Panc1 (cell line): ENCODE measurements around the gene PBX1.

Experiments
- POLR2AphosphoS5 ChIP-seq: IDR thresholded peaks from 2 replicates; pipeline ENCODE4 v1.6.1; 2012; ENCODE audit warnings: mild to moderate bottlenecking, low read depth, low read length, moderate library complexity
- TF ChIP-seq, protein P1 (sequence below): fragments of 450-650 bp; IDR thresholded peaks from 2 replicates; pipeline ENCODE4 v1.5.1; 2017; ENCODE audit warnings: mild to moderate bottlenecking

DNA sequence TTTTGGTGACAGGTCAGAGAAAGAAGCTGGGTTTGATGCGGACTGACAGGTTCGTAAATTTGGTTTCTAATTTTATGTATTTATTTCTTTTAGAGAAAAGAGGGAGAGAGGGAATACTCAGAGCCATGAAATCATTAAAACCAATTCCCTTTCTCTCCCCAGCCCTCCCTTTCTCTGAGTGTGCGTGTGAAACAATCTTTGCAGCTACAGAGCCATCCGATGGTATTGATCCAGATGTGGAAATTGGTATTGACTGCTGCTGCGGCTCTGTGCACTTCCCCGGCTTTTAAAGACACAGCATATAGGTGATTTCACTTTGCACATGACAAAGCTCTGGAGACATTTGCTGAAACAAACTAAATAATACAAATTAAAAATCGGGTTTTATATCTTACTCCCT is 42.4 kb upstream of the PBX1 start:
- TF ChIP-seq, protein P1, sequence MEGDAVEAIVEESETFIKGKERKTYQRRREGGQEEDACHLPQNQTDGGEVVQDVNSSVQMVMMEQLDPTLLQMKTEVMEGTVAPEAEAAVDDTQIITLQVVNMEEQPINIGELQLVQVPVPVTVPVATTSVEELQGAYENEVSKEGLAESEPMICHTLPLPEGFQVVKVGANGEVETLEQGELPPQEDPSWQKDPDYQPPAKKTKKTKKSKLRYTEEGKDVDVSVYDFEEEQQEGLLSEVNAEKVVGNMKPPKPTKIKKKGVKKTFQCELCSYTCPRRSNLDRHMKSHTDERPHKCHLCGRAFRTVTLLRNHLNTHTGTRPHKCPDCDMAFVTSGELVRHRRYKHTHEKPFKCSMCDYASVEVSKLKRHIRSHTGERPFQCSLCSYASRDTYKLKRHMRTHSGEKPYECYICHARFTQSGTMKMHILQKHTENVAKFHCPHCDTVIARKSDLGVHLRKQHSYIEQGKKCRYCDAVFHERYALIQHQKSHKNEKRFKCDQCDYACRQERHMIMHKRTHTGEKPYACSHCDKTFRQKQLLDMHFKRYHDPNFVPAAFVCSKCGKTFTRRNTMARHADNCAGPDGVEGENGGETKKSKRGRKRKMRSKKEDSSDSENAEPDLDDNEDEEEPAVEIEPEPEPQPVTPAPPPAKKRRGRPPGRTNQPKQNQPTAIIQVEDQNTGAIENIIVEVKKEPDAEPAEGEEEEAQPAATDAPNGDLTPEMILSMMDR: no peak
- no peak for TF ChIP-seq POLR2AphosphoS5
